Suppressor macrophage treated with lipopolysaccharide for 1 hour (primary cell): Measurements from ENCODE around the gene C10orf105.
A peak's percentile ranks its signal among the peaks of the same experiment; 100 is the strongest.

Experiments used
- DNase-seq, 3 donors: peaks; one replicate each; pipeline ENCODE4 v3.0.0-alpha.2; 2020 to 2022

The C10orf105 gene

DNA sequence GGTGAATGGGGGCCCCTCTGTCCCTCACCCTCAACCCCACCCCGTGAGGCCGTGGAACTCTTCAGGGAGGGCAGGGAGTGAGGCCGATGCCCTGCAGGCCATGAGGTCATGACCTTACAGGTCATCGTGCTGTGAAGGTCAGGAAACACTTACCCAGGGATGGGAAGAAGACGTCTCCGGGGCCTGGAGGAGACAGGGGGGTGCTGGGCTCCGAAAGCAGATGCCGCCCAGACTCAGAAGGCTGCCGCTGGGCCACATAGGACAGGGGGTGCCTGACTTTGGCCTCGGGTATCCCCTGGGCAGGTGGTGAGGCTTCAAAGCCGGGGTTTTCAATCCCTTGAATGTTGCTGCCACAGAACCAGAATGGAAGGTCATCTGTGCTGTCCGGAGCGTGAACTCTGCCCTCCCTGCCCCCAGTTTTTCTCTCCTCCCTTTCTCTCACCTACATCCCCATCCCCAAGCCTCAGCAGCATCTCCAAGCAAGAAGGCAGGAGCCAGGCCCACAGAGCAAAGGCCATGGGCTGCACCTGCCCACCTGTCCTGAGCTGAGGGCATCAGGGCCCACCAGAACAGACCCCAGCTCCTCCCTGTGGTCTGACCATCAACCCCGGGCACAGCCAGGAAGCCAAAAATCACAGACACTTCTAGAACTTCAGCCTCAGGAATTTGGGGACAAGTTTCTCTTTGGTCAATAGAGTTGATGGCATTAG lies 32.1 kb upstream of the C10orf105 start:
- no peak for DNase-seq

DNA sequence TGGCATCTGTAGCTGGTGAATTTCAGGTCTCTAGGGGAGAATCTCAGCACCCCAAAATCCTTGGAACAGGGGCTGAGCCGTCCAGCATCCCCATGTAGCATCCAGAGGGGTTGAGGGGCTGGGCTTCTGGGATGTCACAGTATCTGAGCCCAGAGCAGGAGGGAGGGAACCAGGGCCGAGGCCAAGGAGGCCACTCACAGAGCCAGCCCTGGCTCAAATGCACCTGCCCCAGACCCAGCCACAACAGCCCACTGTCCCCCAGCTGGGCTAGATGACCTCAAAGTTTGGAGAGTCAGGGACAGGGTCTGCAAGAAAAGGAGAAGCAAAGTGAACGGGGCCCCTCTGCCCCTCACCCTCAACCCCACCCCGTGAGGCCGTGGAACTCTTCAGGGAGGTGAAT lies 31.4 kb upstream of the C10orf105 start:
- DNase-seq = no peak

DNA sequence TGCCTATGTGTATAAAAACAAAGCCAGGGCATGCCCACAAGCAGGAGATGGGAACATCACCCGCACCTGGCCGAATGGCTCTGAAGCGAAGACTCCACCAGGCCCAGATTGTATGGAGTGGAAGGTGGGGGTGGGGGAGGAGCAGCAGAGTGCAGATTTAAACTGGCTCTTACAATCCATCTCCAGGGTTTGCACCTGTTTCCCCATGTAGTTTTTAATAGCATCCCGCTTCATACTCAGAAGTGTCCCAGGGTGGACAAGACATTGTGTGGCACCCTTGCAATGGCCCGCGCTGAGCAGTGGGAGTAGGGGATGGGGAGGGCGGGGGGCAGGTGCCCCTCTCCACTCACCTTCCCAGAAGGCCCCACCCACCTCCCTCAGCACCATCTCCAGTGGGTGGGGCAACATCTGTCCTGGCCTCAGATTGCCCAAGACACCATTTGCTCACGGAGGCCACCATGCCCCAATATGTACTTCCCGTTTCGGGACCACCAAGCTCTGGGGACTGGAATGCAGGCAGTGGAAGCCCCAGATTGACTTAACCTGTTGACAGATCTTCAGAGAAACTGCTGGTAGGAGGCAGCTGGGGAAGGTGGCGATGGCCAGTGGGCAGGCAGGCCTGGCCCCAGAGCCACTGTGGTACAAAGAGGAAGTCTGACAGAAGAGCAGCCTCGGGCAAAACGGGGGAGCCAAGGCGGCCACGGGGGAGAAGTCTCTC lies 30.7 kb upstream of the C10orf105 start:
- peak; percentile 53 to 66 (median 59) for DNase-seq

DNA sequence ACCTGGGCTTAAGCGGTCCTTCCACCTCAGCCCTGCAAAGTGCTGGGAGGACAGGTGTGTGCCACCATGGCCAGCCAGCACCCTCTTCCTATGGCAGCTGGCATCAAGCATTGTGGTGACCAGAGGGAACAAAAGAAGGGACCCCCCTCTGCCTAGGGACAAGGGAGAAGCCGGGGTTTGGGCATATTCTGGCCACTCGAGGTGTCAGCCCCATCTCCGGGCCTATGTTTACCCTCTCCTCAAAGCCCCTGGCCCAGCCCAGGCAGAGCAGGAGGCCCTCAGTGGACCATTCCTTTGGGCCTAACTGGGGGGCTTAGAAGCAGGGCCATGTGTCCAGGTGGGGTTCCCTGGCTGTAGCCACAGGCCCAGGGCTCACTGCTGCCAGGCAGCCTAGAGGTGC lies 29.8 kb upstream of the C10orf105 start:
- DNase-seq = no peak

DNA sequence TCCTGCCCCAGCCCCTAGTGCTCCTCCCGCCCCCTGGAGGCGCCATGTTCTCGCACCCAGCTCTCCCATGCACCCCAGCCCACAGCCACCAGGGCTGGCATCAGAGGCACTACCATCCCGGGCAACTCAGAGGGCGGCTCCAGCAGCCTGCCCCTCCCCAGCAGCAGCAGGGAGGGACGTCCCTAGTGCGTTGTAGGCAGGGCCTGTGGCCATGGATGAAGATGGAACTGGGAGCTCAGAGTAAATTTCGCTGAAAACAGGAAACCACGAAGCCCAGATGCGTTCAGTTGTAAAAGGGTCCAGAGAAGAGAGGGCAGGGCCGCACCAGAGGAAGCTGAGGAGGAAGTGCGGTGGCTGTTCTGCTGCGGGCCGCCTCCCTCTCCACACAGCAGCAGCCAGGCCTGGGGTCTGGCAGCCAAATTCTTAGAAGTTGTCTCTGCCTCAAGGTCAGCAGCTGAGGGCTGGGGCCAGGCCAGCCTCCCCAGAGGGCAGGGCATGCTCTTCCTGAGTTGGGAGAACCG lies 29.2 kb upstream of the C10orf105 start:
- peak; percentile 57 to 68 (median 63) for DNase-seq

DNA sequence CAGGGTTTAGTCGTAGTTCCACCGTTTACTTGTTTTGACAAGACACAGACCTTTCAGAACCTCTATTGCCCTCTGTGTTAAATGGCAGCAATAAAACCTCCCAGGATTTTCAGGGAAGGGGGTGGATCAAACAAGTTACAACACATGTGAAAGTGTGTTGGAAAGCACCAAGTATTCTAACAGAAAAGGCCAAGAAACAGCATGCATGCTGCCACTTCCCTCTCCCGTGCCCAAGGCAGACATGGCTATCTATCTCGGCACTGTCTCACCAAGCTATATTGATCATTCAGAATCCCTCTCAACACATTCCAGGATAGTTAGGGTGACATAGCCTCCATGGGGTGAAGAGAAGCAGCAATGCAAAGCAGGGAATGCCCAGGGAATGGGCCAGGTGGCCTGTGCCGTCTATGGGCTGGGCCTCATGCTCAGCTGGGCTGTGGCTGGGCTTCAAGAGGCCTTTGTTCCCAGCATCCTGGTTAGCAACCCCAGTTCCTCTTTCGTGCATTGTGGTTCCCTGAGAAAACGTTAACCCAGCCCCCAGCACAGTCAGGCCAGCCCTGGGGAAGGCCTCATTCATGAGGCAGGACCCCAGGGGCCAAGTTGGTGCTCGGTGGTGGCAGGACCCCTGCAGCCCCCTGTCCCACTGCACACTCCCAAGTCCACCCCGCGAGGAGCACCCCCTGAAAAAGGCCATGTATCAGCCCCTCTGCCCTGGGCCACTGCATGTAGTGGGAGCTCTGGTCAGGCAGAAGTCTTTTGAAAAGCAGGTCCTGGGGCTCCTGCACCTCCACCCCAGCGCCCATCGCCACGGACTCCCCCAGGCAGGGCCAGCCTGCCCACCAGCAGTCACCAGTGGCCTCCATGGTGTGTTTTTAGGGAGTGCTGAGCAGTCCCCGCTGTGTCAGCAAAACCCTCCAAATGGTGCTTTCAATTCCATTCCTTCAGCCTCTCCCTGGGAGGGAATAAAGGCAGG lies 28.3 kb upstream of the C10orf105 start:
- peak; percentile 54 to 63 (median 61) for DNase-seq

DNA sequence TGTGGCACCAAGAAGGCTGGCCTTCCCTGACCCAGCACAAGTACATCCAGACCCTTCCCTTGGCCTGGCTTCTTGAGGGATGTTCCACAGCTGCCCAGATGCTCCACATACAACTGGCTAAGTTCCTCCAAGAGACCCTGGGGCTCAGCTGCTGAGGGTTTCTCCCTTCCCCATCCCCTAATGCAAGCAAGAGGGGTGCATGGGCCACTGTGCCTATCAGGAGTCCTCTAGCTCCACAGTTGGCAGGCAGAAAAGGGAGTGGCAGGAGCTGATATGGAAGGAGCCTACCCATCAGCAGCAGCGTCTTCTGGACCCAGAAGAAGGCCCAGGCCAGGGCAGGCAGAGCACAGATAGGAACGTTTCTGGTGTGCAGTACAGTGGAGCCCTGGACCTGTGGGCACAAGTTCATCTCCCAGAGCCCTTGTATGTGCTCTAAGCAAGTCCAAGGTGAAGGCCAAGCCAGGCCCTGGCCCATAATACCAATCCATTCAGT lies 27.5 kb upstream of the C10orf105 start:
- DNase-seq = no peak

DNA sequence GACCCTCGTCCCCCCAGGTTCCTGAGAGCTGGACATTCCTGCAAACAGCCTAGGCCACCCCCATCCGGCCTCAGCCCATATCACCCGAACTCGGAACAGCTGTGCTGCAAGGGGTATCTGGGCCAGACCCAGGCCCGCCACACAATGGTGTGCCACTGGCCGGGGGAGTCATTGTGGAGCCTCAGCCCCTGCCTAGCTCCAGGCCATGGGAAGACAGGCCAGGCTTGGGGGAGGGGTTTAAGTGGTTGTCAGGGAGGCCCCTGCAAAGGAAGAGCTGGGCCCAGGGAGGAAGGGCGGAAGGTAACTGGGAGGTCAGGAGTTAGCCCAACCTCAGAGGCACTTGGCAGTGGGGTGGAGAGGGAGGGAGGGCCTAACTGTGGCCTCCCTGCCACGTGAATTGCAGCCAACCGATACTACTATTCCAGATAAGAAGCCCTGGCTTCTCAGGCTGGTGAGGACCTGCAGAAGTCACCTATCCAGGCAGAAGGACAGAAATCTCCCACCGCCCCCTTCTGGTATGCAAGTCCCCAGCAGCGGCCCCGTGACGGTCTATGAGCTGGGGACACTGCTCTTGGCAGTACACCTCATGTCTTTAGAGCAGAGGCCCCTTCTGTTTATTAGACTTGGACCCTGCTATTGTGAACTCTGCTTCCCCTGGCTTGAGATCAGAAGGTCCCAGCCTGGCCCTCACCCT lies 26.9 kb upstream of the C10orf105 start:
- no peak for DNase-seq

DNA sequence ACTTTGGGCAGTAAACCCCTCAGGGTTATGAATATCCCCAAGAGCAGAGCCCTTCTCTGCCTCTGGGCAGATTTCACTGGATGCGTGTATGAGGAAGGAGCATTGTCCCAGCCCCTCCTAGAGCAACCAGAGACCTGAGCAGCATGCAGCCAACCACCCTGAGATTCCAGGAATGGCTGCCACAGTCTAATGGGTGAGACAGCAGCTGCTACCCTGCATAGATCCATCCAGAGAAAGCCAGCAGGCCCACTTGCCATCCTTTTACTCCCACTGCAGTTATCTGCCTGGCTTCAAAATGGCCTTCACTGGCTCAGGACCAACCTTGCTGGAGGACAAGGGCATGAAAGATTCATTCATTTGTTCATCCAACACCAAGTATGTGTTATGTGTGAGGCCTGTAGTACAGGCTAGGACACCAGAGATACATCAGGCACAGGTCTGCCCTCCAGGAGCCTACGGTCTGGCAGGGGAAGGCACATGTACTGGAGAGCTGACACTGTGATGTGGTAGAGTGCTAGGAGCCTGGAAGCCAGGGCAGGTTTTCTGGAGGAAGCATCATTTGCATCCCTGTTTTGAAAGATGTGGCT lies 26.2 kb upstream of the C10orf105 start:
- DNase-seq = no peak

DNA sequence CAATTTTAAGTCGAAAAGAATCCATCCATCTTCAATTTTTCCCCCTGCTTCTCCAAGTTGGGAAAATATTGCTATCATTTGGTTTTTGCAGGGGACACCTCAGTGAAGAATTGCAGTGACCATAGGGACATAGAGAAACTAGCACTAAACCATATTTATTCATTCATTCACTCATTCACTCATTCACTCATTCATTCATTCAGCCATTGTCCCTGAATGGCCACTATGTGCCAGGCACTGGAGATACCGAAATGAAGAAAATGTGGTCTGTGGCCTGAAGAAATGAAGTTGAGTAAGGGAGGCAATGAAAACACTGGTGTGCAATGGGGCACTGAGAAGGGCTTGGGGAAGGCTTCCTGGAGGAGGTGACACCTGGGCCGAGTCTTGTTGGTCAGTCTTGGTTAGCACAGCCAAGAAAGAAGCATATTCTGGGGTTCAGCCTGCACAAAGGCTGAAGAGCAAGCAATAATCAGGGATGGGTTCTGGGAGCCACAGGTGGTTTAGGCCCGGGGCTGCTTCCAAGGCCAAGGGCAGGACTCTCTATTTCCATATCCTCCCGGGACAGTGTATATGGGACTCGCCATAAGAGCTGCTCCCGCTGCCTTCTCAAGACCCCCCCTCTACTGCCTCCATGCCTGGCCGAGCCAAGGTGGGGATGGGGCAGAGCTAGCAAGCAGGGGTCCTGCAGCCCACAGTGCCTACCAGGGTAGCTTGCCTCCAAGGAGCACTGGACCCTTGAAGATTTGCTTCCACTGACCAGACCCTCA lies 25.5 kb upstream of the C10orf105 start:
- DNase-seq = no peak

DNA sequence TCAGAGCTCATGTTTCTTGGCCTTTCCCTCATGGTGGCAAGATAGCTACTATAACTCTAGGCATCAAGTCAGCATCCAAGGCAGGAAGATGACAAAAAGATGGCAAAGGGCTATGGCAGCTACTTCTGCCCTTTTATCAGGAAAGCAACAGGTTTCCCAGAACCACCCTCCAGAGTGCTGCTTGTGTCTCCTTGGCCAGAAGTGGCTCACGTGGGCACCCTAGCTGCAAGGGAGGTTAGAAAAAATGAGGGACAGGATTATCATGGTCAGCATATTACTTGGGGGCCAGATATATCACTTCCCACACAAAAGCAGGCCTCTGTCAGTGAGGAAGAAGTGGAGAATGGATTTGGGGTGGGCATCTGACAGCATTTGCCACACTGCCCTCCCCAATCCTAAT lies 24.3 kb upstream of the C10orf105 start:
- DNase-seq = no peak

DNA sequence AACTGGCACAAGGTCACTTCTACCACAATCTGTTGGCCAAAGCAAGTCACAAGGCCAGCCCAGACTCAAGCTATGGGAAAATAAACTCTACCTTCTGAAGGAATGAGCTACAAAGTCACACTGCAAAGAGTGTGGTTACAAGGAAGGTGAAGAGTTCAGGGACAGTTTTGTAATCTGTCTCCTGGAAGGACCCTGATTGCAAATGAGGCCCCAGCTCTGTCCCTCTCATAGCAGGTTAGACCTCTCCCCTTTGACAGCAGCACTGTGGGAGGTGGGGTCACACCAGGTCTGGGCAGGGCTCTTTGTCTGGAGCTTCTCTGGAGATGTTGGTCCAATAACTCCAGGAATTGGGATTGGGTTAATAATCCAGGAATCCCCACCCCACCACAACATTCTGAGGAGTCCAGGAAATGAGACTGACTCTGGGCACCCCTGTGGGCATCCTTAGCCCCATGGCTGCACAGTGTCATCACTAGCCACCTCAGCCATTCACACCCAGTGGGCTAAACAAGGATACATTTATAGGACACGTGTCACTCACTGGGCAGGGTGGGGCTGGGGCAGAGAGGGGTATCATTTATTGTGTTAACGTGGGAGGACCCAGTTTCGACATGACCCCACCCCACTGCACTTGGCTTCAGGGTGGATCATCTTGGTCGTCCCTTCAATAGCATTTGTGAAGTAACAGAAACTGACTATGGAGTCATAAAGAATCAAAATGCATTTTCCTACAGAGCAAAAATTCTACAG lies 23.7 kb upstream of the C10orf105 start:
- no peak for DNase-seq

DNA sequence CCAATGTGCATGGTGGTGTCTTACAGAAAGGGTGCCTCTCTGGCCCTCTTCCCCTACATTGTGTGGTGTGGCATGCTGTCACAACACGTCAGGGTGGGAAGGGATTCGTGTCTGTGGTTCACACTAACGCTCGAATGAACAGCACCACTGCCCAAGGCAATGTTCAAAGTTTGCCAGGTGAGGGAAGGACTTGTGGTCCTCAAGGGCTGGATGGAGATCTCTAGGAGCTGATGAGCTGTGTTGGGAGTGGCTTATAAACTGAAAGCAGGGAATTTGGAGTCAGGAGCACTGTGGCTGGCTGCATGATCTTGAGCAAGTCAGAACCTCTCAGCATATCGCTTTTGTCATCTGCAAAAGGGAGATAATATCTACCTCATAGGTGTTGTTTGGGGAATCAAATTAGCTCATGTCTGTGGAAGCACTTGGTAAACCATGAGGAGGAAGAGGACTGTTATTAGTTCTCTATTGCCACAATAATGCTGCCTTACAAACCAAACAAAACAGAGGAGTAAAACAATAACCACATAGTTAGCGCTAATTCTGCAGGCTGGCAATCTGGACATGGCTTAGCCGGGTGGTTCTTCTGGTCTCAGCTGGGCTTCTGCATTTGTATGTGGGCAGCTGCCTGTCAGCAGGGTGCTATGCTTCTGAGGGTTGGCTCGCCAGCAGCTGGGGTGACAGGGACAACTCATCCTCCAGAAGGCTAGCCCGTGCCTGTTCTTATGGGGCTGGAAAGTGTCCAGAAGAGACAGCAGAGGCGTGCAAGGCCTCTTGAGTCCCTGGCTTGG lies 22.9 kb upstream of the C10orf105 start:
- no peak for DNase-seq

DNA sequence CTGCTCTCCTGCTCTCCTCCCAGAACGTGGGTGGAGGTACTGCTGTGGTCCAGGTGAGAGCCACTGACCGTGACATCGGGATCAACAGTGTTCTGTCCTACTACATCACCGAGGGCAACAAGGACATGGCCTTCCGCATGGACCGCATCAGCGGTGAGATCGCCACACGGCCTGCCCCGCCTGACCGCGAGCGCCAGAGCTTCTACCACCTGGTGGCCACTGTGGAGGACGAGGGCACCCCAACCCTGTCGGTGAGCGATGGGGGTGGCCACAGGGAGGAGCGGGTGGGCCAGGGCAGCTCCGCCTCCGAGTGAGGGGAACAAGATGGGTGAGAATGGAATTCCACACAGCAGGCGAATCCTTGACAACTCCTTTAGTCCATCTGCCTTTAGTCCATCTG lies 22.1 kb upstream of the C10orf105 start:
- no peak for DNase-seq

DNA sequence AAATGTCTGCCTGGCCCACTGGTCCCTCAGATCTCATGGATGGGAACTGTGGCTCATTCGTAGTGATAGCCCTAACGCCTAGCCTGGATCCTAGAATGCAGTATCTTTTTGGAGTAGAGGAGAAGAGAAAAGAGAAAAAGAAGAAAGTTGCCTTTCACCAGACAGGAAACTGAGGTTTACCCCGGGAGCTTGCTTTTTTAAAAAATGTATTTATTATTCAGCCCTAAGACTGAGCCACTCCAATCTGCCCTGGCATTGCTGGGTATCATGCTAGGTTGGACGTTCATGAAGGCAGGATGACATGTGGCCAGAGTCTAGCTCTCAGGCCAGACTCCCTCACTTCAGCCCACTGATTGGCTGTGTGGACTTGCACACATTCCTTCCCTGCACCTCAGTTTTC lies 21.5 kb upstream of the C10orf105 start:
- DNase-seq = no peak

DNA sequence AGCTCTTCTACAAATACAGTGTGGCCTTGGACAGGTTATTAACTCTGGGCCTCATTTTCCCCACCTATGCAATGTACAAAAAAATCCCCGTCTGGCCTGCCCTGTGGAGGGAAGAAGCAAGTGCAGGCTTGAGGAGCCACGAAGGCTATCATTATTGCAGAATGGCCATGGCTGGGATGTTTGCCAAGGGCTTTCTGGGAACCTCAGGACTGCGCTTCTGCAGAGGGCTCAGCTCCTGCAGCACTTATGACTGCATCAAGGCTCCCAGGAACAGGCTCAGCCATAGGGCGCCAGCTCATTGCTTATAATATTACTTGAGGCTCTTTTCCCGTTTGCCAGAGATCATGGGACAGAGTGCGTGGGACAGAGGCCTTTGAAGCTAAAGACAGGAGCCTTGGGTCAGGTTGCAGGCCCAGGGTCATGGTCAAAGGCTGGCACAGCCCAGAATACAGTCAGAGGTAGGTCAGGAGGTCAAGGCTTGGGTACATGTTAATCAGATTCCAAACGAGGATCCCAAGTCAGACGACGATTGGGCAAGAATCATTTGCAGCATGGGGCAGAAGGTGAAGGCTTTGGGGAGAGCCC lies 20.6 kb upstream of the C10orf105 start:
- DNase-seq = peak; percentile 38 to 62 (median 58)

DNA sequence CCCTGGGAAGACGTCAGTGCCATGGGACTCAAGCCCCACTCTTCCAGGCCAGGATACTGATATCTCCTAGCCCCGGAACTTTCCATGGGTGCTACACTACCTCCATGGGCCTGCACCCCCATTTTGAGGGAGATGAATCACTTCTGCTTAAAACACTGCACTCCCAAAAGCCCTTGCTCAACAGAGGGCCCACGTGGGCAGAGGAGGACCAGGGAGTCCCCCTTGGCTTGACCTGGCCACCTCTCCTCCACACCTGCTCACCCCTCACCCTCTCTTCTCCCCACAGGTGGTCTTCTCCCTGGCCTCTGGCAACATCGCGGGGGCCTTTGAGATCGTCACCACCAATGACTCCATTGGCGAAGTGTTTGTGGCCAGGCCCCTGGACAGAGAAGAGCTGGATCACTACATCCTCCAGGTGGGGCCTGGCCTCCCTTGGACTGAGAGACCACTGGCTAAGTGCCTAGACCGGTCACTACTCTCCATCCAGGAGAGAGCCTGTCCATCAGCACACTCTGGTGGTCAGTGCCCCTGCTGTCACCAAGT lies 19.9 kb upstream of the C10orf105 start:
- peak; percentile 34 to 57 (median 41) for DNase-seq

DNA sequence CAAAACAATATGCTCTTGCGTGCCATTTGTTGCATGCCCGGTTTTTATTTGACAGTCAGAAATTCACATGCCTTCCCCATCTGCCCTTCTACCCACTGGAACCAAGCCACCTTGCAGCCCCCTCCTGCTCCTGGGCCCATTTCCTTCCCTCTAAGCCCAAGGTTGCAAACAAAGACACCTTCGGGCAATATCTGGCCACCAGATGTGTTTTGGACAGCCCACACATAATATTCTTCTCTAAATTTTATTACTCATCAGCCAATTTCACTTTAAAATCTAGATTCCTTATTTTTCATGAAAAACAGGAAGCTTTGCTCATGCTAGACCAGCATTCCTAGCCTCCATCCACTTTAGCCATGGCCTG lies 18.2 kb upstream of the C10orf105 start:
- DNase-seq = peak; percentile 38 to 86 (median 76)
